HG03039 (cell line): ENCODE data around the gene SIRPA.

Experiments used
- ATAC-seq: cut with Tn5 transposase; IDR thresholded peaks from one replicate; pipeline ENCODE4 v1.9.1; 2021; ENCODE audit warnings: mild to moderate bottlenecking, moderate library complexity; ENCODE audit not compliant: unreplicated experiment

The SIRPA gene

GRCh38 chr20:1928782-1929181 lies 33.6 kb downstream of the SIRPA start:
- no peak for ATAC-seq

GRCh38 chr20:1929460-1929859 lies 34.3 kb downstream of the SIRPA start:
- no peak for ATAC-seq

GRCh38 chr20:1930165-1930564 lies 35.0 kb downstream of the SIRPA start:
- no peak for ATAC-seq

- ATAC-seq: no peak
These were observed 36.6 kb downstream of the SIRPA start for GRCh38 chr20:1931830-1932229.

- no peak for ATAC-seq
These were observed 37.8 kb downstream of the SIRPA start for GRCh38 chr20:1932971-1933370.

- no peak for ATAC-seq
These were observed 38.3 kb downstream of the SIRPA start for GRCh38 chr20:1933465-1933870.

- ATAC-seq: no peak
These were observed 38.9 kb downstream of the SIRPA start for GRCh38 chr20:1934156-1934555.

GRCh38 chr20:1934721-1935573 lies 39.7 kb downstream of the SIRPA start:
- no peak for ATAC-seq

- no peak for ATAC-seq
These were observed 40.6 kb downstream of the SIRPA start for GRCh38 chr20:1935696-1936366.

- ATAC-seq: no peak
These were observed 42.2 kb downstream of the SIRPA start for GRCh38 chr20:1937316-1937976.

- no peak for ATAC-seq
These were observed 43.5 kb downstream of the SIRPA start for GRCh38 chr20:1938464-1939269.

- no peak for ATAC-seq
These were observed 44.0 kb downstream of the SIRPA start for GRCh38 chr20:1939270-1939595.

GRCh38 chr20:1940581-1940980 lies 45.4 kb downstream of the SIRPA start:
- no peak for ATAC-seq

- no peak for ATAC-seq
These were observed 46.0 kb downstream of the SIRPA start for GRCh38 chr20:1941226-1941625.

- no peak for ATAC-seq
These were observed 46.9 kb downstream of the SIRPA start for GRCh38 chr20:1942061-1942460.

- no peak for ATAC-seq
These were observed 47.5 kb downstream of the SIRPA start for GRCh38 chr20:1942486-1943274.

GRCh38 chr20:1943275-1944002 lies 48.2 kb downstream of the SIRPA start:
- no peak for ATAC-seq

GRCh38 chr20:1944345-1945091 lies 49.3 kb downstream of the SIRPA start:
- ATAC-seq: no peak

GRCh38 chr20:1945134-1945618 lies 50.0 kb downstream of the SIRPA start:
- ATAC-seq: no peak
